GM23338 (cell line): ENCODE measurements around the gene GAPT. TPM values are rescaled to one million over a fixed set of nuclear protein-coding genes. Genes with fewer than 3 reads are reported as not detected.

Experiments
- ATAC-seq: fragments of 200-7000 bp; cut with Tn5 transposase; 3 replicates; pipeline ENCODE4 v1.9.1; 2020
- DNase-seq: peaks from one replicate; pipeline ENCODE4 v3.0.0-alpha.2; 2015; ENCODE audit warnings: low spot score
- H2AFZ ChIP-seq: fragments of 200-600 bp; sonication (generic); 2 replicates; pipeline ENCODE4 v1.8.0; 2016; ENCODE audit warnings: antibody characterized with exemption, mild to moderate bottlenecking, moderate library complexity
- H3F3A ChIP-seq: fragments of 200-600 bp; sonication (generic); replicated peaks from 2 replicates; pipeline ENCODE4 v1.8.0; 2017; ENCODE audit warnings: antibody characterized with exemption, mixed run types, low read depth
- H3K27ac ChIP-seq: fragments of 200-600 bp; sonication (generic); 2 replicates; pipeline ENCODE4 v1.6.1; 2016; ENCODE audit warnings: low read depth
- H3K27me3 ChIP-seq: fragments of 200-600 bp; sonication (generic); 2 replicates; pipeline ENCODE4 v1.8.0; 2016; ENCODE audit warnings: mild to moderate bottlenecking, mixed run types, moderate library complexity; ENCODE audit not compliant: insufficient read depth
- H3K36me3 ChIP-seq: fragments of 200-600 bp; sonication (generic); 2 replicates; pipeline ENCODE4 v1.8.0; 2016; ENCODE audit warnings: mild to moderate bottlenecking; ENCODE audit not compliant: insufficient read depth
- H3K4me1 ChIP-seq: fragments of 200-600 bp; sonication (generic); 2 replicates; pipeline ENCODE4 v1.8.0; 2016; ENCODE audit warnings: mild to moderate bottlenecking, moderate library complexity; ENCODE audit not compliant: insufficient read depth
- H3K4me2 ChIP-seq: fragments of 200-600 bp; sonication (generic); 2 replicates; pipeline ENCODE4 v1.7.1; 2017; ENCODE audit warnings: mixed run types
- H3K4me3 ChIP-seq: fragments of 200-600 bp; sonication (generic); 2 replicates; pipeline ENCODE4 v1.6.1; 2016; ENCODE audit warnings: mixed run types
- H3K79me2 ChIP-seq: fragments of 200-600 bp; sonication (generic); replicated peaks from 2 replicates; pipeline ENCODE4 v1.8.0; 2017; ENCODE audit warnings: mild to moderate bottlenecking; ENCODE audit not compliant: insufficient read depth
- H3K9me2 ChIP-seq: fragments of 200-600 bp; sonication (generic); 2 replicates; pipeline ENCODE4 v1.8.0; 2017; ENCODE audit not compliant: insufficient read depth
- H4K20me1 ChIP-seq: fragments of 200-600 bp; sonication (generic); replicated peaks from 2 replicates; pipeline ENCODE4 v1.8.0; 2017; ENCODE audit warnings: mild to moderate bottlenecking; ENCODE audit not compliant: insufficient read depth
- H3K27ac Mint-ChIP-seq: 2 replicates; pipeline ENCODE4 v1.8.0; 2020; ENCODE audit warnings: inconsistent platforms, mild to moderate bottlenecking, moderate library complexity, mixed read lengths
- H3K27me3 Mint-ChIP-seq: 3 replicates; pipeline ENCODE4 v1.8.0; 2022; ENCODE audit warnings: low read depth, mild to moderate bottlenecking, moderate library complexity, mixed read lengths, inconsistent platforms; ENCODE audit not compliant: insufficient read depth, poor library complexity
- H3K36me3 Mint-ChIP-seq: 3 replicates; pipeline ENCODE4 v1.8.0; 2021; ENCODE audit warnings: low read depth, mild to moderate bottlenecking, inconsistent platforms, moderate library complexity, mixed read lengths
- H3K4me1 Mint-ChIP-seq: 3 replicates; pipeline ENCODE4 v1.8.0; 2020; ENCODE audit warnings: mild to moderate bottlenecking, inconsistent platforms, mixed read lengths
- H3K4me3 Mint-ChIP-seq: 3 replicates; pipeline ENCODE4 v1.8.0; 2021; ENCODE audit warnings: moderate library complexity, mild to moderate bottlenecking, inconsistent platforms, mixed read lengths
- H3K9me3 Mint-ChIP-seq: 3 replicates; pipeline ENCODE4 v1.8.0; 2020; ENCODE audit warnings: moderate library complexity, mild to moderate bottlenecking, inconsistent platforms, mixed read lengths
- CREB1 ChIP-seq: fragments of 250-450 bp; sonication (Bioruptor Pico); IDR thresholded peaks from 2 replicates; pipeline ENCODE4 v1.5.0; 2020; ENCODE audit warnings: low read depth, mild to moderate bottlenecking, moderate library complexity
- EZH2 ChIP-seq: fragments of 200-600 bp; sonication (generic); IDR thresholded peaks from one replicate; pipeline ENCODE4 v1.8.0; 2017; ENCODE audit warnings: antibody characterized with exemption, mild to moderate bottlenecking, low read depth; ENCODE audit not compliant: unreplicated experiment
- EZH2phosphoT487 ChIP-seq: fragments of 200-600 bp; sonication (generic); IDR thresholded peaks from one replicate; pipeline ENCODE4 v1.8.1; 2018; ENCODE audit warnings: antibody characterized with exemption; ENCODE audit not compliant: unreplicated experiment
- JUNB ChIP-seq: IDR thresholded peaks from one replicate; pipeline ENCODE4 v1.6.1; 2016; ENCODE audit warnings: antibody characterized with exemption; ENCODE audit not compliant: unreplicated experiment
- NANOG ChIP-seq: IDR thresholded peaks from 2 replicates; pipeline ENCODE4 v1.6.1; 2016; ENCODE audit warnings: antibody characterized with exemption, borderline replicate concordance
- POLR2AphosphoS5 ChIP-seq: IDR thresholded peaks from 2 replicates; pipeline ENCODE4 v1.6.1; 2016; ENCODE audit warnings: antibody characterized with exemption, low read depth
- STAT1 ChIP-seq: IDR thresholded peaks from one replicate; pipeline ENCODE4 v1.6.1; 2016; ENCODE audit warnings: antibody characterized with exemption; ENCODE audit not compliant: unreplicated experiment
- ZNF114 ChIP-seq: fragments of 250-450 bp; sonication (Bioruptor Pico); IDR thresholded peaks from 2 replicates; pipeline ENCODE4 v1.5.0; 2020; ENCODE audit warnings: mild to moderate bottlenecking, moderate library complexity
- ZNF331 ChIP-seq: fragments of 250-450 bp; sonication (Bioruptor Pico); IDR thresholded peaks from 2 replicates; pipeline ENCODE4 v1.5.0; 2020; ENCODE audit warnings: low read depth, mild to moderate bottlenecking, moderate library complexity
- polyA plus RNA-seq: library from polyadenylated mRNA; unstranded; fragments of >200 nt; fragmentation: Nextera tagmentation; extraction: Ambion mirVana; gene quantifications from 2 replicates; pipeline ENCODE4 v1.2.1, GENCODE V29; 2016
- total RNA-seq: library from RNA; depleted of rRNA; stranded (reverse); fragments of >200 nt; shearing (Covaris generic); gene quantifications from 2 replicates; pipeline ENCODE4 v1.2.3, GENCODE V29; 2014
- TF ChIP-seq, protein P1 (sequence below): fragments of 250-450 bp; sonication (Bioruptor Pico); IDR thresholded peaks from 2 replicates; pipeline ENCODE4 v1.5.0; 2020; ENCODE audit warnings: mild to moderate bottlenecking, moderate library complexity
- TF ChIP-seq, protein P2 (sequence below): IDR thresholded peaks from 2 replicates; pipeline ENCODE4 v1.6.1; 2016; ENCODE audit warnings: antibody characterized with exemption
- TF ChIP-seq, protein P3 (sequence below), 2 experiments: fragments of 200-600 bp in 1 of 2; sonication (generic) in 1 of 2; conservative IDR thresholded peaks; 2 replicates each; pipeline versions ENCODE4 v1.5.1 to v1.6.1; 2016 to 2017; ENCODE audit warnings: antibody characterized with exemption in 2 of 2, low read depth in 2 of 2, mild to moderate bottlenecking in 2 of 2, moderate library complexity in 1 of 2
- TF ChIP-seq, protein P4 (sequence below): IDR thresholded peaks from one replicate; pipeline ENCODE4 v1.6.1; 2018; ENCODE audit warnings: antibody characterized with exemption; ENCODE audit not compliant: unreplicated experiment

The GAPT gene
- total and polyA plus RNA-seq, 2 experiments from 2014 or later, result not detected

DNA sequence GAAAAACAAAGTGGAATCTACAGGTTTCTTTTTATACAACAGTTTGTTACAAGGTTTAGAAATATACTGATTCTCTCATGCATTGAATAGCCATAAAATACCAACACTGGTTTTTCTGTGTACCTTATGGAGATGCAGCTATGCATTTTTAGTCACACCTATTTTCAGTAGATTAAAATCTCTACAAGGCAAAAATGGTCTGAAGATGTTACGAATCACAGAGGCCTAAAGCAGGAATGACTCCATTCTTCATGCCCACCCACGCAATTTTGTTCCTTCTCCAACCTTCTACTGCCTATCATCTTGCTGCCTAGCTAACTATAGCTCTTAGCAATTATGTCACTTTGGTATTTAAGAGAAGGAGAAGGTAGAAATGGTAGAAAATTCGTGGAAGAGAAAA, 41.2 kb upstream of the GAPT start:
- ATAC-seq, result no peak
- H3K27me3 ChIP-seq, result no peaks in the 10 kb centered on the region
- H3K79me2 ChIP-seq, result no peaks in the 10 kb centered on the region
- Mint-ChIP-seq H3K4me3 (no peak overlapping the region), H3K27me3 (no peaks in the 10 kb centered on the region), H3K9me3 (peaks cover 10% of the 10 kb centered on the region; the same call in 2 of the 3 replicates), H3K36me3 (peaks cover 23% of the 10 kb centered on the region), H3K4me1 (no peaks in the 10 kb centered on the region), H3K27ac (no peak overlapping the region)
- peaks cover 18% of the 10 kb centered on the region for H3K36me3 ChIP-seq
- H3K9me2 ChIP-seq, result no peaks in the 10 kb centered on the region
- H3K4me3 ChIP-seq, result no peak overlapping the region
- H3K4me2 ChIP-seq, result no peak overlapping the region
- H2AFZ ChIP-seq, result no peak overlapping the region
- H3K4me1 ChIP-seq, result no peaks in the 10 kb centered on the region
- TF ChIP-seq JUNB, result no peak
- TF ChIP-seq, protein P1, sequence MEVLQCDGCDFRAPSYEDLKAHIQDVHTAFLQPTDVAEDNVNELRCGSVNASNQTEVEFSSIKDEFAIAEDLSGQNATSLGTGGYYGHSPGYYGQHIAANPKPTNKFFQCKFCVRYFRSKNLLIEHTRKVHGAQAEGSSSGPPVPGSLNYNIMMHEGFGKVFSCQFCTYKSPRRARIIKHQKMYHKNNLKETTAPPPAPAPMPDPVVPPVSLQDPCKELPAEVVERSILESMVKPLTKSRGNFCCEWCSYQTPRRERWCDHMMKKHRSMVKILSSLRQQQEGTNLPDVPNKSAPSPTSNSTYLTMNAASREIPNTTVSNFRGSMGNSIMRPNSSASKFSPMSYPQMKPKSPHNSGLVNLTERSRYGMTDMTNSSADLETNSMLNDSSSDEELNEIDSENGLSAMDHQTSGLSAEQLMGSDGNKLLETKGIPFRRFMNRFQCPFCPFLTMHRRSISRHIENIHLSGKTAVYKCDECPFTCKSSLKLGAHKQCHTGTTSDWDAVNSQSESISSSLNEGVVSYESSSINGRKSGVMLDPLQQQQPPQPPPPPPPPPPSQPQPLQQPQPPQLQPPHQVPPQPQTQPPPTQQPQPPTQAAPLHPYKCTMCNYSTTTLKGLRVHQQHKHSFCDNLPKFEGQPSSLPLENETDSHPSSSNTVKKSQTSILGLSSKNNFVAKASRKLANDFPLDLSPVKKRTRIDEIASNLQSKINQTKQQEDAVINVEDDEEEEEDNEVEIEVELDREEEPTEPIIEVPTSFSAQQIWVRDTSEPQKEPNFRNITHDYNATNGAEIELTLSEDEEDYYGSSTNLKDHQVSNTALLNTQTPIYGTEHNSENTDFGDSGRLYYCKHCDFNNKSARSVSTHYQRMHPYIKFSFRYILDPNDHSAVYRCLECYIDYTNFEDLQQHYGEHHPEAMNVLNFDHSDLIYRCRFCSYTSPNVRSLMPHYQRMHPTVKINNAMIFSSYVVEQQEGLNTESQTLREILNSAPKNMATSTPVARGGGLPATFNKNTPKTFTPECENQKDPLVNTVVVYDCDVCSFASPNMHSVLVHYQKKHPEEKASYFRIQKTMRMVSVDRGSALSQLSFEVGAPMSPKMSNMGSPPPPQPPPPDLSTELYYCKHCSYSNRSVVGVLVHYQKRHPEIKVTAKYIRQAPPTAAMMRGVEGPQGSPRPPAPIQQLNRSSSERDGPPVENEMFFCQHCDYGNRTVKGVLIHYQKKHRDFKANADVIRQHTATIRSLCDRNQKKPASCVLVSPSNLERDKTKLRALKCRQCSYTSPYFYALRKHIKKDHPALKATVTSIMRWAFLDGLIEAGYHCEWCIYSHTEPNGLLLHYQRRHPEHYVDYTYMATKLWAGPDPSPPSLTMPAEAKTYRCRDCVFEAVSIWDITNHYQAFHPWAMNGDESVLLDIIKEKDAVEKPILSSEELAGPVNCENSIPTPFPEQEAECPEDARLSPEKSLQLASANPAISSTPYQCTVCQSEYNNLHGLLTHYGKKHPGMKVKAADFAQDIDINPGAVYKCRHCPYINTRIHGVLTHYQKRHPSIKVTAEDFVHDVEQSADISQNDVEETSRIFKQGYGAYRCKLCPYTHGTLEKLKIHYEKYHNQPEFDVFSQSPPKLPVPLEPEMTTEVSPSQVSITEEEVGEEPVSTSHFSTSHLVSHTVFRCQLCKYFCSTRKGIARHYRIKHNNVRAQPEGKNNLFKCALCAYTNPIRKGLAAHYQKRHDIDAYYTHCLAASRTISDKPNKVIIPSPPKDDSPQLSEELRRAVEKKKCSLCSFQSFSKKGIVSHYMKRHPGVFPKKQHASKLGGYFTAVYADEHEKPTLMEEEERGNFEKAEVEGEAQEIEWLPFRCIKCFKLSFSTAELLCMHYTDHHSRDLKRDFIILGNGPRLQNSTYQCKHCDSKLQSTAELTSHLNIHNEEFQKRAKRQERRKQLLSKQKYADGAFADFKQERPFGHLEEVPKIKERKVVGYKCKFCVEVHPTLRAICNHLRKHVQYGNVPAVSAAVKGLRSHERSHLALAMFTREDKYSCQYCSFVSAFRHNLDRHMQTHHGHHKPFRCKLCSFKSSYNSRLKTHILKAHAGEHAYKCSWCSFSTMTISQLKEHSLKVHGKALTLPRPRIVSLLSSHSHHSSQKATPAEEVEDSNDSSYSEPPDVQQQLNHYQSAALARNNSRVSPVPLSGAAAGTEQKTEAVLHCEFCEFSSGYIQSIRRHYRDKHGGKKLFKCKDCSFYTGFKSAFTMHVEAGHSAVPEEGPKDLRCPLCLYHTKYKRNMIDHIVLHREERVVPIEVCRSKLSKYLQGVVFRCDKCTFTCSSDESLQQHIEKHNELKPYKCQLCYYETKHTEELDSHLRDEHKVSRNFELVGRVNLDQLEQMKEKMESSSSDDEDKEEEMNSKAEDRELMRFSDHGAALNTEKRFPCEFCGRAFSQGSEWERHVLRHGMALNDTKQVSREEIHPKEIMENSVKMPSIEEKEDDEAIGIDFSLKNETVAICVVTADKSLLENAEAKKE (CRISPR knock-in tag), result no peak
- no peak for TF ChIP-seq STAT1
- TF ChIP-seq, protein P2, sequence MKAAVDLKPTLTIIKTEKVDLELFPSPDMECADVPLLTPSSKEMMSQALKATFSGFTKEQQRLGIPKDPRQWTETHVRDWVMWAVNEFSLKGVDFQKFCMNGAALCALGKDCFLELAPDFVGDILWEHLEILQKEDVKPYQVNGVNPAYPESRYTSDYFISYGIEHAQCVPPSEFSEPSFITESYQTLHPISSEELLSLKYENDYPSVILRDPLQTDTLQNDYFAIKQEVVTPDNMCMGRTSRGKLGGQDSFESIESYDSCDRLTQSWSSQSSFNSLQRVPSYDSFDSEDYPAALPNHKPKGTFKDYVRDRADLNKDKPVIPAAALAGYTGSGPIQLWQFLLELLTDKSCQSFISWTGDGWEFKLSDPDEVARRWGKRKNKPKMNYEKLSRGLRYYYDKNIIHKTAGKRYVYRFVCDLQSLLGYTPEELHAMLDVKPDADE, result no peak
- TF ChIP-seq, protein P3, sequence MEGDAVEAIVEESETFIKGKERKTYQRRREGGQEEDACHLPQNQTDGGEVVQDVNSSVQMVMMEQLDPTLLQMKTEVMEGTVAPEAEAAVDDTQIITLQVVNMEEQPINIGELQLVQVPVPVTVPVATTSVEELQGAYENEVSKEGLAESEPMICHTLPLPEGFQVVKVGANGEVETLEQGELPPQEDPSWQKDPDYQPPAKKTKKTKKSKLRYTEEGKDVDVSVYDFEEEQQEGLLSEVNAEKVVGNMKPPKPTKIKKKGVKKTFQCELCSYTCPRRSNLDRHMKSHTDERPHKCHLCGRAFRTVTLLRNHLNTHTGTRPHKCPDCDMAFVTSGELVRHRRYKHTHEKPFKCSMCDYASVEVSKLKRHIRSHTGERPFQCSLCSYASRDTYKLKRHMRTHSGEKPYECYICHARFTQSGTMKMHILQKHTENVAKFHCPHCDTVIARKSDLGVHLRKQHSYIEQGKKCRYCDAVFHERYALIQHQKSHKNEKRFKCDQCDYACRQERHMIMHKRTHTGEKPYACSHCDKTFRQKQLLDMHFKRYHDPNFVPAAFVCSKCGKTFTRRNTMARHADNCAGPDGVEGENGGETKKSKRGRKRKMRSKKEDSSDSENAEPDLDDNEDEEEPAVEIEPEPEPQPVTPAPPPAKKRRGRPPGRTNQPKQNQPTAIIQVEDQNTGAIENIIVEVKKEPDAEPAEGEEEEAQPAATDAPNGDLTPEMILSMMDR (conservative IDR thresholded peaks at IDR 0.05; ENCODE audit: low read depth in 2 of 2), result no peak
- TF ChIP-seq, protein P4, sequence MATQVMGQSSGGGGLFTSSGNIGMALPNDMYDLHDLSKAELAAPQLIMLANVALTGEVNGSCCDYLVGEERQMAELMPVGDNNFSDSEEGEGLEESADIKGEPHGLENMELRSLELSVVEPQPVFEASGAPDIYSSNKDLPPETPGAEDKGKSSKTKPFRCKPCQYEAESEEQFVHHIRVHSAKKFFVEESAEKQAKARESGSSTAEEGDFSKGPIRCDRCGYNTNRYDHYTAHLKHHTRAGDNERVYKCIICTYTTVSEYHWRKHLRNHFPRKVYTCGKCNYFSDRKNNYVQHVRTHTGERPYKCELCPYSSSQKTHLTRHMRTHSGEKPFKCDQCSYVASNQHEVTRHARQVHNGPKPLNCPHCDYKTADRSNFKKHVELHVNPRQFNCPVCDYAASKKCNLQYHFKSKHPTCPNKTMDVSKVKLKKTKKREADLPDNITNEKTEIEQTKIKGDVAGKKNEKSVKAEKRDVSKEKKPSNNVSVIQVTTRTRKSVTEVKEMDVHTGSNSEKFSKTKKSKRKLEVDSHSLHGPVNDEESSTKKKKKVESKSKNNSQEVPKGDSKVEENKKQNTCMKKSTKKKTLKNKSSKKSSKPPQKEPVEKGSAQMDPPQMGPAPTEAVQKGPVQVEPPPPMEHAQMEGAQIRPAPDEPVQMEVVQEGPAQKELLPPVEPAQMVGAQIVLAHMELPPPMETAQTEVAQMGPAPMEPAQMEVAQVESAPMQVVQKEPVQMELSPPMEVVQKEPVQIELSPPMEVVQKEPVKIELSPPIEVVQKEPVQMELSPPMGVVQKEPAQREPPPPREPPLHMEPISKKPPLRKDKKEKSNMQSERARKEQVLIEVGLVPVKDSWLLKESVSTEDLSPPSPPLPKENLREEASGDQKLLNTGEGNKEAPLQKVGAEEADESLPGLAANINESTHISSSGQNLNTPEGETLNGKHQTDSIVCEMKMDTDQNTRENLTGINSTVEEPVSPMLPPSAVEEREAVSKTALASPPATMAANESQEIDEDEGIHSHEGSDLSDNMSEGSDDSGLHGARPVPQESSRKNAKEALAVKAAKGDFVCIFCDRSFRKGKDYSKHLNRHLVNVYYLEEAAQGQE, result no peak
- TF ChIP-seq ZNF331, result no peak
- no peak for TF ChIP-seq NANOG
- no peak for TF ChIP-seq POLR2AphosphoS5
- TF ChIP-seq EZH2phosphoT487, result no peak
- no peak for TF ChIP-seq EZH2
- no peak for TF ChIP-seq ZNF114 (CRISPR knock-in tag)
- no peak for TF ChIP-seq CREB1 (CRISPR knock-in tag)
- H3K27ac ChIP-seq, result no peak overlapping the region
- no peaks in the 10 kb centered on the region for H3F3A ChIP-seq
- no peak for DNase-seq
- H4K20me1 ChIP-seq, result no peaks in the 10 kb centered on the region
